Measurements from ENCODE around the gene PARD3.

The PARD3 gene

DNA sequence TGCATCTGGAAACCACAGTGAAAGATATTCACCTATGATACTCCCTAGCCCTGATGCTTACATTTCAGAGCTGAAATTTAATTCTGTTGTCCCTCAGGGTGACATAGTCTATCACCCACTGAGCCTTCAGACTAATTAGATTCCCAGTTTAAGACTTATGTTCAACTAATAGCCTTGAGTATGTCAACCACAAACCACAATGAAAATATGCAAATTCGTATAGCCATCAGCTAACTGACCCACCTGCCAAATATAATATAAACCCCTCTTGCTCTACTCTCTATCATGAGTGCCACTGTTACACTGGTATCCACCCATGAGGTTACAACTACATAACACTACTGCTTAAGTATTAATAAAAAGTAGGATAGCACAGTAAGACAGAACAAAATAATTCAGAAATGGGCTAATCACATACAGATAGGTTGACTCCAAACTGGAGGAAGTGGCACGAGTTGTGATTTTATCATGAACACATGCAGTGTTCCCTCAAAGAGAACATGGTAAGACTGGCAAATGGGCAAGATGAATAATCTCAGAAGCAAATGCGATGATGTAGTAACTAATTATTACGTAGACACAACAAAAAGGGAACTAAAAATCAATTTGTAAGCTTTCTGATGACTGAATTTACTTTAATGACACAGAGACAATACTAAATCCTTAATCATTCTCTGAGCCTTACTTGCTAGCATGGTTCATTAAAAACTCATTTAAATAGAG is 290.6 kb downstream of the PARD3 start:
- H3K4me1 Mint-ChIP-seq (ENCODE audit: low read depth): peaks cover 7% of the 10 kb centered on the region
- H3K27me3 Mint-ChIP-seq: peaks cover 4% of the 10 kb centered on the region
- no peak overlapping the region for H3K4me3 Mint-ChIP-seq
- H3K36me3 Mint-ChIP-seq (ENCODE audit: low read depth): no peaks in the 10 kb centered on the region
- H3K27ac Mint-ChIP-seq: no peak overlapping the region
- no peaks in the 10 kb centered on the region for H3K9me3 Mint-ChIP-seq

DNA sequence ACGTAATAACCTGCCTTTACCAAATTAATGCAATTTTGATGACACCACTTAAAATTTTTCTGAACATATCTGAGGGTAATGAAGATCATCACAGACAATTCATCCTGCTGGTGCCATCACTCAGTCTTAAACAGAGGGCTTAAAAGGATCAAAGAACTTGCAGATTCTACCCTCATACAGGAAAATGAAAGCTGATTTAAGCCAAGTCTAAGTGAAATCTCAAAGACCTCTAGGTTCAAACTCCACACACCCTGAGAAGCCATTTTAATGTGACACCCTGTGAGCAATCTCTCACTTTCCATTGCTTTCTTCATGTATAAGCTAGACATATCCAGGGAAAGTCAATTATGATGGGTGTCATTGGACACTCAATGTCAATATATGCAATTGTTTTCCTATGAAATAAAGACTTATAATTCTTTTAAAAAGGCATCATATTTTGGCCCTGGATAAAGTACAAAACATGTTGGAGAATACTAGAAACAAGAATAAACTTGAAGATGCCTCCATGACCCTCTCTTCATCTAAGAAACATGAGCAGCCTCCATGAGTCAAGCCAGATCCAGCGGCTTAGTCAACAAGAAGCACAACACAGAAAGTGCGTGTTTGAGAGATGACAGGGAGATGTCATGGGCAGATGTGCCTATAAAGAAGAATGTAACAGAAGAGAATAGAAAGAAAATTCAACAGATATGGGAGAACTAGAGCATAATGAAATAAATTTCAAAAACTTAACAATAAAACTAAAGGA is 291.9 kb downstream of the PARD3 start:
- no peak overlapping the region for H3K4me3 Mint-ChIP-seq
- no peaks in the 10 kb centered on the region for H3K9me3 Mint-ChIP-seq
- peaks cover 7% of the 10 kb centered on the region for H3K4me1 Mint-ChIP-seq (ENCODE audit: low read depth)
- no peaks in the 10 kb centered on the region for H3K36me3 Mint-ChIP-seq (ENCODE audit: low read depth)
- H3K27me3 Mint-ChIP-seq: peaks cover 8% of the 10 kb centered on the region
- H3K27ac Mint-ChIP-seq: no peak overlapping the region

DNA sequence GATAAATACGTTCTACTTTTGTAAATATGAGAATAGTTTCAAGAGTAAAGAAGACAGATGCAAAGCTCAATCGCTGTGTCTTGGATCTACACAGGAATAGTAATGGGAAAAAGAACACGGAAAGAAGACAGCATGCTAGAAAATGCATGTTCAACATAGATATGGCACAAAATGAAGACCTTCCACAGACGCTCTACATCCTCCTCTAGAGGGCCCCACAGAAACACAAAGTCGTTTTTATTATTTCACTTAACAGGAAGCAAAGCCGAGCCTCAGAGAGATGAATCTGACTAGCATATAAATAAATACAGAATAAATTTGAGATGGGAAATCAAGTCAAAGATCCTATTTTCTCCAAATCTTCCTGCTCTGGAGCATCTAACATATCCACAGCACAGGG is 292.6 kb downstream of the PARD3 start:
- Mint-ChIP-seq H3K4me1 (ENCODE audit: low read depth) (peaks cover 7% of the 10 kb centered on the region), H3K27ac (no peak overlapping the region), H3K9me3 (no peaks in the 10 kb centered on the region), H3K27me3 (peaks cover 8% of the 10 kb centered on the region), H3K4me3 (no peak overlapping the region), H3K36me3 (ENCODE audit: low read depth) (no peaks in the 10 kb centered on the region)

DNA sequence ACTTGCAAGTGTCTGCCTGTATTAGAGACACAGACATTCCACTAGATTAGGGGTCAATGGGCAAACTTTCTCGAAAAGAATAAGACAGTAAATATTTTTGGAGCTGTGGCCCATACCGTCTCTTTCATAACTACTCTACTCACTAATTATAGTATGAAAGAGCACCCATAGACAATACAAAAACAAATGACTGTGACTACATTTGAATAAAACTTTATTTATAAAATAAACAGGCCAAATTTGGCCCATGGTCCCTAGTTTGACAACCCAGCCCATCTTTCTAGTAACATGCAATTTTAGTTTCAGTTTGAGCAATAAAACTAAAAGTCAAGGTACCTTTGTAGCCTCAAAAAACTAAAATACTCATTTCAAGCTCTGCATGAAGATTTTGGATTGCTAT is 294.6 kb downstream of the PARD3 start:
- Mint-ChIP-seq H3K9me3 (no peaks in the 10 kb centered on the region), H3K4me3 (no peak overlapping the region), H3K4me1 (ENCODE audit: low read depth) (peaks cover 7% of the 10 kb centered on the region), H3K27ac (no peak overlapping the region), H3K36me3 (ENCODE audit: low read depth) (no peaks in the 10 kb centered on the region), H3K27me3 (peaks cover 8% of the 10 kb centered on the region)

DNA sequence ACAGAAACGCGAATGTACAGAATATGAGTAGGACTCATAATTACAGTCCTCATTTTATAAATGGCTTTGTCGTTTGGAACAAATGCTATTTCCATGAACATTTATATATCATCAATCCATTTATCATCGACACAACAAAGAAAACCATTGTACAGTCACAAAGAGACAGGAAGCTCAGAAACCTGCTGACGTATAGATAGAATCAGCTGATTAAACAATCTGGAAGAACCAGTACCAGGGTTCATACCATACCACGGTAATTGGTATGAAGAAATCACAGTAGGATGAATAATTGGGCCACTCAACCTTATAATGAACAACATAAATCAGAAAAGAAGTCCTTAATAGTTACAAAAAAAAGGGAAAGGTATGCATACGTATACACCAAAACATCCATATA is 295.0 kb downstream of the PARD3 start:
- Mint-ChIP-seq H3K9me3 (no peaks in the 10 kb centered on the region), H3K27me3 (peaks cover 8% of the 10 kb centered on the region), H3K4me1 (ENCODE audit: low read depth) (peaks cover 7% of the 10 kb centered on the region), H3K4me3 (no peak overlapping the region), H3K27ac (no peak overlapping the region), H3K36me3 (ENCODE audit: low read depth) (no peaks in the 10 kb centered on the region)

DNA sequence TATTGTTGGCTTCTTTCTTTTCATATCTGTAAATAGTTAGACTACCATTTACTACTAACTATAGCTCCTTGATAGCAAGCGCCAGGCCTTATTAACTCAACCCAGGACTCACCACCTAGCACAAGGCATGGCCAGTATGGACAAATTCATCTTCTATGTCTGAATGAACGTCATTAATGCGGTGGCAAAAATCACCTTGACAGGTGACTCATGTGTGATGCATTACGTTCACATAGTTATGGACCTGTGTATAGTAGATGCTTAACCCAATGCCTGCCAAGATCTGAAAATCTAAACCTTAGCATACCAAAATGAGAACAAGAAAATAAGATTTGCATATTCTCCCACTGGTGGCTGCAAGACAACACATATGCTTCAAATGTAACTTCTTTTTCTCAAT is 300.8 kb downstream of the PARD3 start:
- H3K27ac Mint-ChIP-seq: no peak overlapping the region
- no peaks in the 10 kb centered on the region for H3K9me3 Mint-ChIP-seq
- H3K4me1 Mint-ChIP-seq (ENCODE audit: low read depth): no peaks in the 10 kb centered on the region
- peaks cover 8% of the 10 kb centered on the region for H3K27me3 Mint-ChIP-seq
- H3K4me3 Mint-ChIP-seq: no peak overlapping the region
- no peaks in the 10 kb centered on the region for H3K36me3 Mint-ChIP-seq (ENCODE audit: low read depth)

DNA sequence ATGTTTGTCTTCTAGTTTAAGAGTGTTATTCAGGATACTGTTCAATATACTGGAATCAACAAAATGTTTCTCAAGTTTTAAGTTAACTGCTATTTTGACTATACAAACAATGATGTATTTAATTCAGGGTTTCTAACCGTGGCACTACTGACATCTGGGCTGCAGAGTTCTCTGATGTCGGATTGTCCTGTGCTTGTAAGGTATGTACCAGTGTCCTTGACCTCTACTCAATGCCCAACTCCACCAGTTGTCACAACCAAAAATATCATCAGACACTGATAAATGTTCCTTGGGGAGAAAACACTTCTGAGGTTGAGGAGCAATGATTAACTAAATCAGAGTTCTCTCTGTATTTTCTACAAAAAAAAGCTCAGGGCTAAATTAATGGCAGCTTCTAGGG is 301.5 kb downstream of the PARD3 start:
- no peaks in the 10 kb centered on the region for H3K4me1 Mint-ChIP-seq (ENCODE audit: low read depth)
- H3K27ac Mint-ChIP-seq: no peak overlapping the region
- H3K9me3 Mint-ChIP-seq: no peaks in the 10 kb centered on the region
- no peaks in the 10 kb centered on the region for H3K36me3 Mint-ChIP-seq (ENCODE audit: low read depth)
- H3K4me3 Mint-ChIP-seq: no peak overlapping the region
- peaks cover 4% of the 10 kb centered on the region for H3K27me3 Mint-ChIP-seq

DNA sequence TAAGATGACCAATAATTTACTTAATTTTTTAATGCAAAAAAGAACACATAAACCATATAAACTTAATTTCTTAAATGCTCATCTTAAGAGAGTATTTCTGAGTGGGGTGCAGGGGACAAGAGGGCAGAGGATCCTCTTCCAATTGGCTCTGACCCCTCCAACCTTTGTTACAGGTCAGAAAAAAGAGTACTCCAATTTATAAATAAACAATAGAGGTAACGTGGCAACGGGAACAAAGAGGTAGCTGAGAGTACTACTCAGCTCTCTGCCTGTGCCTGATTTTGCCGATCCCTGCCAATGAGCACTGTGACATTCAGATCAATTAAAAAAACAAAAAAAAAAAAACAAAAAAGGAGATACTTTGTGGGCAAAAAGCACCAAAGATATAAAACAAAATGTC is 307.9 kb downstream of the PARD3 start:
- Mint-ChIP-seq H3K27me3 (no peaks in the 10 kb centered on the region), H3K4me1 (ENCODE audit: low read depth) (no peaks in the 10 kb centered on the region), H3K27ac (no peak overlapping the region), H3K9me3 (no peaks in the 10 kb centered on the region), H3K4me3 (no peak overlapping the region), H3K36me3 (ENCODE audit: low read depth) (no peaks in the 10 kb centered on the region)

DNA sequence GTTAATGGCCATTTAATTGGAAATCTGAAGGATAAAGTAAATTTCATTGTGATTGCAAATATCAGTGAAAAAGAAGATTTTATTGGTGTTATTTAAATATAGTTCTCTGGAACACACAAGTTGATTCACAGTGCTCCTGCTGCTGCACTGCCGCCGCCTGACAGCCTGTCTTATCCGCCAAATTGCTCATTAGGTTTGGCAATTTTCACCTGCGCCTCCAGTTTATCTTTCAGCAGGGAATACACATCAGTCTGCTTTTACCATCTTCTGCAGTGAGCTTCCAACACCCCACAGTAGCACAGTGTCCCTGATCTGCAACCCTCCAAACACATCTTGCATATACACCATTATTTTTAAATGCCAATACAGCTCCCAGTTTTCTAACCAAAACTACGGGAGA is 308.3 kb downstream of the PARD3 start:
- H3K4me3 Mint-ChIP-seq: no peak overlapping the region
- no peaks in the 10 kb centered on the region for H3K4me1 Mint-ChIP-seq (ENCODE audit: low read depth)

DNA sequence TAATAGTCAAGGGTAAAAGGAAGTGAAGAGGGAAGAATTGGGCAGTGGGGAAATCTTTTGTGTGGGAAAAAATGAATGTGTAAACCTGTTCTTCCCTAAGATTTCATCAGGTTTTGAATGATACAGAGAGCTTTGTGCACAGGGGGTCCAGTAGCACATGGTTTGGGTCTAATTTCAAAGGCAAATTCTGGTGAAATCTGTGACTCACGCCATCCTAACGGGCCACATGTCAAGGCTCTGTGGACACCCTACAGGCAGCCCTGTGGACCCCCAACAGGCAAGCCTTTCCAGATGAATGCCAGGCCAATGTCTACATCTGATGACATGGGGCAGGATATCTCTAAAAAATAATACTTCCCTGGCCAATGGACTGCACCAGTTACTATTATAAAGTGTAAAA is 309.8 kb downstream of the PARD3 start:
- Mint-ChIP-seq H3K4me3 (no peak overlapping the region), H3K4me1 (ENCODE audit: low read depth) (no peaks in the 10 kb centered on the region)

More for the DNA sequence above, 308.3 kb downstream of the PARD3 start:
- no peaks in the 10 kb centered on the region for H3K9me3 Mint-ChIP-seq
- H3K27me3 Mint-ChIP-seq: no peaks in the 10 kb centered on the region
- H3K27ac Mint-ChIP-seq: no peak overlapping the region
- H3K36me3 Mint-ChIP-seq (ENCODE audit: low read depth): no peaks in the 10 kb centered on the region

DNA sequence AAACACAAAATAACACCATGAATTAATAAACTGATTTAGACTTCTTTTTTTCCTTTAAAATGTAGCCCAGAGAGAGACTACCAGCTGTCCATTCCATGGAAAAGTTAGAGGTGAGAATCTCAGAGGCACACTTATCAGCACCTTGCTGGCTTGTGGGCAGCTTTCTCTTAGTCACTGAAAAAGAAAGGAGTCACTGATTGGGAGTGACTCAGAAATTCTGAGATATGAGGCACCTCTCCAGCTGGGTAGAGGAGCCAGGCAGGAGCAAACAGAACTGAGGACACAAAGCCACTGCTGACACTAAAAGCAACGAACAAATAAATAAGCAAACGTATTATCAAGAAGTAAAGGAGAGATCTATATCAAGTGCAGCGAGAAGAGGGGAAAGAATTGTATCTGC is 310.6 kb downstream of the PARD3 start:
- H3K27me3 Mint-ChIP-seq: no peaks in the 10 kb centered on the region
- no peak overlapping the region for H3K4me3 Mint-ChIP-seq
- H3K36me3 Mint-ChIP-seq (ENCODE audit: low read depth): no peaks in the 10 kb centered on the region
- no peak overlapping the region for H3K27ac Mint-ChIP-seq
- no peaks in the 10 kb centered on the region for H3K9me3 Mint-ChIP-seq
- no peaks in the 10 kb centered on the region for H3K4me1 Mint-ChIP-seq (ENCODE audit: low read depth)

More for the DNA sequence above, 309.8 kb downstream of the PARD3 start:
- no peaks in the 10 kb centered on the region for H3K9me3 Mint-ChIP-seq
- H3K27me3 Mint-ChIP-seq: no peaks in the 10 kb centered on the region
- H3K36me3 Mint-ChIP-seq (ENCODE audit: low read depth): no peaks in the 10 kb centered on the region
- H3K27ac Mint-ChIP-seq: no peak overlapping the region

DNA sequence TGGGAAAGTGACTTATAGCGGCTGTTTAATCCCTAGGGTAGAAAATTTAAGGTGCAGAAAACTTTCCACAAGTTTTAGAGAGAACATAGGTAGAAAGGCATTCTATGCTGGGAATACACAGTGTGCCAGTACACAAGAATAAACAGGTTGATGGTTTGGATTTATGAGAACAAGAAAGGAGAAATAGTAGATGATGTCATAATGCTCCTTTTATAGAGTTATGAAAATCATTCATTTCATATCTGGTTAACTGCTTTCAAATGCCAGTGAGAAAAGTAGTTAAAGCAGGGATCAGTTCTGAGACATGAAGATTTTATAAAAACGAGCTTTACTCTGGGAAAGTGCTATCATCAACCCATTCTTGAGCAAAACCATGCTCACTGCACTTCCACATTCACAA is 311.4 kb downstream of the PARD3 start:
- Mint-ChIP-seq H3K27ac (no peak overlapping the region), H3K36me3 (ENCODE audit: low read depth) (no peaks in the 10 kb centered on the region), H3K4me1 (ENCODE audit: low read depth) (no peaks in the 10 kb centered on the region), H3K9me3 (no peaks in the 10 kb centered on the region), H3K4me3 (no peak overlapping the region), H3K27me3 (no peaks in the 10 kb centered on the region)

DNA sequence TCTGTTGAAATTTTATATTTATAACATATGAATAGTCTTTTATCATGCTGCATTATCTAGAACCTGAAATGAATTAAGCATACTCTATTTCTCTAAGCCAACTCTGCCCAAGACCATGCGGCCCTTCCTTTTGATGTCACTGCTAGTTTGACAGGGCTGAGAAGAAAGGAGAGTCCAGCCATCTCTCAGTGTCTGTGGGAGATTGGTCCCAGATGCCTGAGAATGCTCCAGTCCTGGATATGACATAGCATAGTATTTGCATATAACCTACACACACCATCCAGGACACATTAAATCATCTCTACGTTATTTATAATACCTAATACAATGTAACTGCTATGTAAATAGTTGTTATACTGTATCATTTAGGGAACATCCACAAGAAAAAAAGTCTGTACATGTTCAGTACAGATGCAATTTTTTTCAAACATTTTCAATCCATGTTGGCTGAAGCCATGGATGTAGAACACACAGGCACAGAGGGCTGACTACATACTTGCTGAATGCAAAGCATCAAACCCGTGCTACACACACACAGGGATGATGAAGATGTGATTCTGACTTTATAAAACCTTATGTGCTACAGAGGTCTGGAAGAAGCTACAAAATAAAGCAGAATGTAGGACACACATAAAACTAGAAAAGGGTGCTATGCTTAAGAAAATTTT is 315.4 kb downstream of the PARD3 start:
- no peaks in the 10 kb centered on the region for H3K9me3 Mint-ChIP-seq
- no peaks in the 10 kb centered on the region for H3K36me3 Mint-ChIP-seq (ENCODE audit: low read depth)
- H3K27ac Mint-ChIP-seq: no peak overlapping the region
- H3K4me3 Mint-ChIP-seq: no peak overlapping the region
- no peaks in the 10 kb centered on the region for H3K27me3 Mint-ChIP-seq
- no peaks in the 10 kb centered on the region for H3K4me1 Mint-ChIP-seq (ENCODE audit: low read depth)

DNA sequence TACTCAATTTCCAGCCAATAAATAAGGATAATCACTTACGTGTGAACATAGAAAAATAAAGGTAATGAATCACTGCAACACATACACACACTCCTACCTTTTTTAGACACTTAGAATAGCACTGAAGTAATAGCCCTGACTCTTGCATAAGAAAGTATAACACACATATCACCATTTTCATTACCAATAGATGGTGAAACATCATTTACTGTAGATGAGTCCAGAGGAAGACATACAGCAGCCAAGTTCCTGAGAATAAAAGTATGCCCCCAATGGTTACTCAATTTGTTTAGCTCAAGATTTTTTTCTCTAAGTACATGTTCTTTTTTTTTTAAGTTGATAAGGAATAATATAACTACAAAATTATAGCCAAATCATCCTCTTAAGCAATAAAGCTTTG is 316.3 kb downstream of the PARD3 start:
- no peaks in the 10 kb centered on the region for H3K27me3 Mint-ChIP-seq
- no peaks in the 10 kb centered on the region for H3K36me3 Mint-ChIP-seq (ENCODE audit: low read depth)
- no peaks in the 10 kb centered on the region for H3K9me3 Mint-ChIP-seq
- H3K27ac Mint-ChIP-seq: no peak overlapping the region
- no peak overlapping the region for H3K4me3 Mint-ChIP-seq
- H3K4me1 Mint-ChIP-seq (ENCODE audit: low read depth): no peaks in the 10 kb centered on the region

DNA sequence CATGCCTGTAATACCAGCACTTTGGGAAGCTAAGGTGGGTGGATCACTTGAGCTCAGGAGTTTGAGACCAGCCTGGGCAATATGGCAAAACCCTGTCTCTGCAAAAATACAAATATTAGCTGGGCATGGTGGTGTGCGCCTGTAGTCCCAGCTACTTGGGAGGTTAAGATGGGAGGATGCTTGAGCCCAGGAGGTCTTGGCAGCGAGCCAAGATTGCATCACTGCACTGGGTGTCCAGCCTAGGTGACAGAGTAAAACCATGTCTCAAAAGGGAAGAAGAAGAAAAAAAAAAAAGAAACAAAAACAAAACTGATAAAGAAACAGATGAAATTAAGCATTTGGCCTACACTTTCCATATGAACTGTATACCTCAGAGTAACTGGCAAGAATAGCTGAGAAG is 319.2 kb downstream of the PARD3 start:
- Mint-ChIP-seq H3K4me3 (no peak overlapping the region), H3K36me3 (ENCODE audit: low read depth) (no peaks in the 10 kb centered on the region), H3K9me3 (no peaks in the 10 kb centered on the region), H3K27ac (no peak overlapping the region), H3K4me1 (ENCODE audit: low read depth) (no peaks in the 10 kb centered on the region), H3K27me3 (no peaks in the 10 kb centered on the region)
